GM08714 (cell line): ENCODE results near the gene SLC9A5.

Experiments
- H3K4me3 ChIP-seq: fragments of 200-500 bp; sonication (Bioruptor generic); 2 replicates; pipeline ENCODE4 v1.5.1; 2014; ENCODE audit warnings: mild to moderate bottlenecking, low read length, inconsistent platforms
- ZNF274 ChIP-seq: IDR thresholded peaks from 2 replicates; pipeline ENCODE4 v1.6.1; 2012; ENCODE audit warnings: mild to moderate bottlenecking, low read depth, low read length

The SLC9A5 gene

DNA sequence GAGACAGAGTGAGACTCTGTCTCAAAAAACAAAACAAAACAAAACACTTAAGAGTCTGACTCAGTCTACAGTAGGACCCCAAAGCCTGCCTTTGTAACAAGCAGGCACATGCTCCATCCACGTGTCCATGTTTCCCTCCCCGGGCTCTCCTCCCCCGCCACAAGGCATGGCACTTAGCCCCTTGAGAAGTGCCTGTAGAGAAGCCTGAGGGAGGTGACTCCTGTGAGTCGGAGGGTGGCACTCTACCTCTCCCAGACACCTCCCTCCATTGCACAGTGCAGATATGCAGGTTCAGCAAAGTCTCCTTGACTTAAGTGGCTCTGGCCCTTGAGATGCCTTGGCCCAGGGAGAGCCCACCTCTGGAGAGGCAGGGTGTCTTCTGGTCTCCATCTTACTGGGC is 8.3 kb upstream of the SLC9A5 start:
- TF ChIP-seq ZNF274 = no peak
- no peak overlapping the region for H3K4me3 ChIP-seq

DNA sequence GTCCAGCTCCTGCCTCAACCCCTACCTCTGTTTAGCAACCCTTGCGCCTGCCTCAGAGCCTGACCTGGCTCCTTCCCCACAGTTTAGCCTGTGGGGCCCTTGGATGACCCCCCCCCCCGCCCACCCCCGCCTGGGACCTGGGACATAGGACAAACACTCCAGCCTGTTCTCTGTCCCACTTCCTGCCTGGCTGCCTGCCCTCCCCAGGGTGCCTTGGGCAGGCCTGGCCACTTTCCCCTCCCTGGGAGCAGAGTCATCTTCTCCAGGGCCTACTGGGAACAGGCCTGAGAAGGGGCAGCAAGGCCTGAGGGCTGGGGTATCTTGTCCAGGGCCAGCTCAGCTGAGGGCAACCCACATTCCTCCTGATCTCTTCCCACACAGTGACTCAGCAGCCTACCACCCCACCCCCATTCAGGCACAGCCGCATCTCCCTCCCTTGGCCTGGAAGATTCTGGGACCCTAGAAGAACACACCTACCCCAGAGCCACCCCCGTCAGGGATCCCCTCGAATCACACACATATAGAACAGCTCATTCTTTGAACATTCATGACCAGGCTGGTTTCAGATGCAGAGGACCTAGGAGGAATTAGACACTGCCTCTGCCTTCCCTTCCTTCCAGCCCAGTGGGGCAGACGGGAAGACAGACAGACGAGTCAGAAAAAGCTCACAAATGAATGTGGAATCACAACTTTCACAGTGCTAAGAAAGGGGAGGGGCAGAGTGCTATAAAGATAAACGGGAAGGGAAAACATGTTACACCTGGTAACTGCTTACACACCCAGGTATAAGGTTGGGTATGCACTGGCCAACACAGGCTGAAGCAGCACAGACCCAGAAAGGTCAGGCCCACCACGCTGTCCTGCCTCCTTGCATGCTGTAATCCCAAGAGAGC is 7.5 kb upstream of the SLC9A5 start:
- no peak for TF ChIP-seq ZNF274
- H3K4me3 ChIP-seq = no peak overlapping the region

GRCh38 chr16:67242138-67242730 is 6.5 kb upstream of the SLC9A5 start:
- no peak overlapping the region for H3K4me3 ChIP-seq

GRCh38 chr16:67243481-67243880 is 5.3 kb upstream of the SLC9A5 start:
- no peak for TF ChIP-seq ZNF274
- peak overlapping the region; percentile 24; the same call in 1 of the 2 replicates for H3K4me3 ChIP-seq

More at GRCh38 chr16:67242138-67242730, 6.5 kb upstream of the SLC9A5 start:
- TF ChIP-seq ZNF274 = no peak

DNA sequence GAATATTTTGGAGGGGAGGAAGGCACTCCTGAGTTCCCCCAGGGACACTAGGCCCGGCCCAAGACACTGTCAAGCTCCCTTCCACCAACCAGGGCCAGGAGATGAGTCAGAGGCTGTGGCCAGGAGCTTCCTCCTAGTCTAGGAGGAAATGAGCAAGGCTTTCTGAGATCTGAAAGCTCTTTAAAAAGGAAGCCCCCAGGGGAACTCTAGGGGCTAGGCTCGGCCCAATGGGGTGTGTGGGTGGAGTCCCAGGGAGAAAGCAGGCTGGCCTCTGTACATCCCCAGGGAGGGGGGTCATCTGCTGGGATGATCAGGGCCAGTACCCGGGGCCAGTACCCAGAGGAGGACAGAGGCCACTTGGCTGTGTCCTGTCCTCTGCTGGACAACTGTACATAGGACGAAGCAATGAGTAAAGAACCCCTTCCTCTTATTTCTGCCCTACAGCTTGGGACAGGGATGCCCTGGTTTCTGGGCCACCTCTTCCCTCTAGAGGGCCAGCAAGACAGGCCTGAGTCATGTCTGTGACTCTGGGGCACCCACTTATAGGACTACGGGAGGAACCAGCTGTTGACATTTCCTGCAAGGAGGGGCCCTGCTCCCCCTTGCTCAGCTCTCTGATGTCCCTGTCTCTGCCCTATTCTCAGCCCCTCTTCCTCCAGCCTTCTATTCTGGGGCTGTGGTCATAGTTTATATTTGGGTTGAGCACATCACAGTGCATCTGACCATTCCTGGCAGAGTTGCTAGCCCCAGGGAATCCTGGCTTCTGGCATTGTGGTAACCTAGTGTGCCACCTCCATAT is 4.2 kb upstream of the SLC9A5 start:
- TF ChIP-seq ZNF274 = no peak
- H3K4me3 ChIP-seq = peak overlapping the region; percentile 86; the same call in 1 of the 2 replicates

DNA sequence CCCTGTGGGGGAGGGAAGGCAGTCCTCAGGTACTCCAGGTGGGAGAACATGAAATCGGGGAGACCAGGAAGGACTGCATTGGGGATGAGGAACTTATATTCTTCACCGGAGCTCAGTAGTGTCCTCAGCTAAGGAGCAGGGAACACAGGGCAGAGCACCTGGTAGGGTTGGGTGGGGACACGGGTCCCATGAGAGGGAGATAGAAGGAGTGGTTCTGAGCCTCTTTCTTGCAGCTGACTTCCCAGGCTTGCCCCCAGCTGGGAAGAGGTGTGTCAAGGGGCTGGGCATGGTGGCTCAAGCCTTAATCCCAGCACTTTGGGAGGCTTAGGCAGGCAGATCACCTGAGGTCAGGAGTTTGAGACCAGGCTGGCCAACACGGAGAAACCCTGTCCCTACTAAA is 3.6 kb upstream of the SLC9A5 start:
- H3K4me3 ChIP-seq = peak overlapping the region; percentile 86; the same call in 1 of the 2 replicates
- TF ChIP-seq ZNF274 = no peak

GRCh38 chr16:67245674-67246080 is 3.1 kb upstream of the SLC9A5 start:
- TF ChIP-seq ZNF274 = no peak
- peak overlapping the region; percentile 86; the same call in 1 of the 2 replicates for H3K4me3 ChIP-seq

DNA sequence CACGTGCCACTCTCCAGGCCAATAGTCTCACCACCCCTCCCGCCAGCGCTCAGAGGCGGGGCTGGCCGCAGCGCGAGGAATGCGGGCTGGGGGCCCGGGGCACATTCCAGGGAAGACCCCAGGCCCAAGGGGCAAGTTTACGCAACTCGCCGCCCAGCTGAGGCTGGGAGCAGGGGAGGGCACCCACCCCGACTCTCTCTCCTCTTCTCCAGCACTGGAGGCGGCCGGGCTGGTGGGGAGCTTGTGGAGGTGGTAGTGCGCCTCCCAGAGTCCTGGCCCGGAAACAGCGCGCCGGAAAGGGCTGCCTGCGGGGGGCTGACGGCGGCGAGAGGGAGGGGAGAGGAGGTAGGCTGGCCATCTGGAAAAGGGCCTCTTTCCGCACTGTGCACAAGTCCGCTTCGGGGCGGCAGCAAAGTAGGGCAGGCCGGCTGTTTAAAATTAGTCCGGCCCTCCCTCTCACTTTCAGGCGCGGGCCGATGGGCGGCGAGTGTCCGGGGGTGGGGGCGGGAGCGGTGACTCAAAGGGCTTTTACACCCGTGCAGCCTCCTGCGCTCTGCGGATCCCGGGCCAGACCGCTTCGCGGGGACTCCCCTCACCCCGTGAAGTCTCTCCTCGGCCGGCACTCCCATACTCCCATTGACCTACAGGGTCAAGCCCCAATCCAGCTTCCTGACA is 2.6 kb upstream of the SLC9A5 start:
- no peak for TF ChIP-seq ZNF274
- peak overlapping the region; percentile 86 for H3K4me3 ChIP-seq

GRCh38 chr16:67246756-67247191 is 2.0 kb upstream of the SLC9A5 start:
- no peak for TF ChIP-seq ZNF274
- peak overlapping the region; percentile 86 for H3K4me3 ChIP-seq

DNA sequence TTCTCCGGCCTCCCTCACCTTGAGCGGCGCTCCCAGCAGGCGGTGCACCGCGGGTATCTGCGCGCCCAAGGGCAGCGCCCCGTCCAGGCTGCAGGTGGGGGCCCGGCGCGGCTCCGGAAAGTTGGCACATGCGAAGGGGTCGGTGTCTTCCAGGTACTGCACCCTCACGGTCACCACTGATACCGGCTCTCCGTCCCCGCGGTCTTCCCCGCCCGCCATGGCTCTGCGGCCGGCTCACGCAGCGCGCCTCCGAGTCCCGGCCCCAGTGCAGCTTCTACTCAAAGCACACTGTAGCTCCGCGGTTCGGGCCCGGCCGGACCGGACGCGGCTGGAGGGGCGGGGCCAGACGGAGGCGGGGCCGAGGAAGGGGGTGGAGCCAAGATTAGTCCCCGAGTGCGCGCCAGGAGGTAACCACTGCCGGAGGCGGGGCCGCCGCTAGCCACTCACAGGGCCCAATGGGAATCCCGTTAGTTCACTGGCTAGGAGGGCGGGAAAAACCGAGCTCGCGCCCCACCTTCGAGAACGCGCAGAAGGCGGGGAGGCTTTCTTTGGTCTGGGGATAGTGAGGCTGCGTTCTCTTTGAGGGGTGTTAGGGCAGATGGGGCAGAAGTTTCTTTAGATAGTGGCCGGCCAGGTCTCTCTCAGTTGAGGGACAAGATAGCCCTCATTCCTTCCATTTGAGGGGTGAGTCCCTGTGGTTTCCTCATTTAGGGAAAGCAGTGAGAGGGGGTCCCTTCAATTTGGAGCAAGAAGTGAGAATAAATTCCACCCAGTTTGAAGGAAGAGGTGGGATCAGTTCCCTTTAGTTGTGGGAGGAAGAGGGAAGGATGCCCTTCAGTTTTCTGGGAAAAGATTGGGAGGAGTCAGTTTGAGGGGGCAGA is 1.3 kb upstream of the SLC9A5 start, which contains the start of gene FHOD1:
Gene FHOD1 (minus strand): TSS at position 290 of the 881 bp plus-strand sequence. CDS start 71 bp downstream, at position 219.
- TF ChIP-seq ZNF274 = no peak
- H3K4me3 ChIP-seq = peak within 1 kb of the TSS; percentile 86

GRCh38 chr16:67248073-67248400 is 742 bp upstream of the SLC9A5 start:
- H3K4me3 ChIP-seq = peak overlapping the region; percentile 57; the same call in 1 of the 2 replicates
- no peak for TF ChIP-seq ZNF274

DNA sequence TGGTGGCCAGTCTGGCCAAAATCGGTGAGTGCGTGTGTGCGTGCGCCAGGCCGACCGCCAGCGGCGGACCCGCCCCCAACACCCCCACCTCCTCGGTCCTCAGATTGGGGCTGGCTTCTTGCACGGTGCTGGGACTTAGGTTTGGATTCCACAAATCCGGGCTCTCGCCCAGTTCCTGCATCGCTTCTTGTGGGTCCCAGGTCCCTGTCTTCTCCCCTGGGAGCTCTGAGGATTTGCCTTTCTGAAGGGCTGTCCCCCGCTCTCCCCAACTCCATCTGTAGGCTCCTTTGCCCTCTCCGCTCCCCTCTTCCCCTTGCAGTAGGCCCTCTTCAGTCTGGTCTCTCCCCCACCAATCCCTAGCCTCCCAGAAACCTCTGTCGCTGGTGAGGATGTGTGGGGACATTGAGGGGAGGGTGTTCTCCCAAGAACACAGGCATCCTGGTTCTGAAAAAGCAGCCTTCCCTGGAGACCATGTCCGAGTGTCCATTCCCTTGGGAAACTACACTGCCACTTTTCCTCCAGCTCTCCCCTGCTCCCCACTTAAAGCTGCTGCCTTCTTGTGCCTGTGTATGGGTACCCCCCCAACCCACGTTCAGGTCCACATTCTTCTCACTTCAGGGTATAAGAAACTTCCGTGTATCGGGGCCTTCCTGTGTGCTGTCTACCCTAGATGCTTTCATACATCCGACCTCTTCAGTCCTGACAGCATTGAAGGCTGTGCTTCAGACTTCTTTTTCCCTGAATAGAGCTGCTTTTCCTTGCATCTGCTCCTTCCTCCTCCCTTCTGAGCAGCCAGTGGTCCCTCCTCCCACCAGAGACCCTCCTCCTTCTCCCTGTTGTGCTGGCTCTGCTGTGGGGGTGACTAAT is 632 bp downstream of the SLC9A5 start:
- H3K4me3 ChIP-seq = peak overlapping the region; percentile 57; the same call in 1 of the 2 replicates
- no peak for TF ChIP-seq ZNF274
